Gastrocnemius medialis (tissue), 4 donors: ENCODE measurements around the gene MFSD2B.

Experiments used
- CTCF ChIP-seq, 5 experiments: fragments of 450-650 bp in 3 of 5; fragments of 200-600 bp in 2 of 5; sonication (generic) in 2 of 5; IDR thresholded peaks in 4 of 5; conservative IDR thresholded peaks in 1 of 5; 1 replicate in 4 of 5; 2 replicates in 1 of 5; pipeline ENCODE4 v1.5.1; 2016 to 2019; ENCODE audit warnings: antibody characterized with exemption in 5 of 5, mild to moderate bottlenecking in 3 of 5, moderate library complexity in 3 of 5
- POLR2A ChIP-seq, 2 donors: fragments of 450-650 bp; IDR thresholded peaks; one replicate each; pipeline ENCODE4 v1.6.1; 2017; ENCODE audit warnings: antibody characterized with exemption in 2 of 2, mild to moderate bottlenecking in 2 of 2, moderate library complexity in 2 of 2

GRCh38 chr2:24054366-24055010, 44.6 kb downstream of the MFSD2B start:
- TF ChIP-seq POLR2A (IDR thresholded peaks at IDR 0.05) (no peak), CTCF (IDR thresholded peaks at IDR 0.05 in 4 of 5, conservative IDR thresholded peaks at IDR 0.05 in 1 of 5) (no peak)
